Ecto neural progenitor cell (in vitro differentiated cells): ENCODE data around the gene SRGAP2B.
"Not testable (repeated sequence)": the region's sequence is repeated elsewhere in the genome, so short reads cannot be mapped to it uniquely, and the experiment has no call there.

Experiments used
- DNase-seq: peaks from one replicate; pipeline ENCODE4 v3.0.0-alpha.2; 2018; ENCODE audit warnings: low spot score

The SRGAP2B gene

GRCh38 chr1:145045571-145046273 lies 49.4 kb downstream of the SRGAP2B start:
- not testable (repeated sequence) for DNase-seq

- DNase-seq: not testable (repeated sequence)
These were observed 53.6 kb downstream of the SRGAP2B start for GRCh38 chr1:145041519-145041918.

- not testable (repeated sequence) for DNase-seq
These were observed 59.1 kb downstream of the SRGAP2B start for GRCh38 chr1:145036019-145036418.

GRCh38 chr1:145033523-145033922 lies 61.6 kb downstream of the SRGAP2B start:
- not testable (repeated sequence) for DNase-seq

- DNase-seq: not testable (repeated sequence)
These were observed 67.9 kb downstream of the SRGAP2B start for GRCh38 chr1:145027251-145027650.

DNA sequence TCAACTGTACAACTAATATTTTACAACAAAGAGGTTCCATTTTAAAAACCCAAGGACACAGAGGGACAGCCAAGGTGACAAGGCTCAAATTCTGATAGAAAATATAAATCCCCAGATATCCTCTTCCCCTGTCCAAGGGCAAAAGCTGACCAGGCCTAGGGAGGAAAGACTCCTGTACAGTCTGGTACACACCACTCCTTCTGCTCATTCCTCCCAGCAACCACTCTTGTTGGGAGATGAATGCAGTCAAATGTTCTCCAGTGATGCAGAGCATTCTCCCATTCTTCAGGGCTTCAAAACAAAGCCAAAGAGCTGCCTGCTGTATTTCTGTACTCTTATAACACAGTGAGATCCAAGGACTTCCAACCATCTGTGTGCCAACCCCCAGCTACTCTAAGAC lies 69.8 kb downstream of the SRGAP2B start:
- not testable (repeated sequence) for DNase-seq

DNA sequence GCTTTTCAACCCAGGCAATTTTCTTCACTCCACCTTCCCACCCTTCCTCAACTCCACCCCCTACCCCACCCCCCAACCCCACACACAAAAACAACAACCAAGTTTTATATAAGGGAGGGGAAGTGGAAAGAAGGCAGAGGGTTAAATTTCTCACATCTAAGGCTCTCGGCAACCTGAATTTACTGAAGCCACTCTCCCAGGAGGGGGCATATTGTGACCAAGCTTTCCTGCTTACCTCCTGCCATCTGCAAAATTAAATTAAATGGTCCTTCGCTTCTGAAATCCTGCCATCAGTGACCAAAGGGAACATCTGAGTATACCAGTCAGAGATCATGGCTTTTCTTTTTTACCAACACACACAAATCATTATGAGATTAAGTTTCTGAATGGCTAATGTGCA lies 72.9 kb downstream of the SRGAP2B start:
- not testable (repeated sequence) for DNase-seq

DNA sequence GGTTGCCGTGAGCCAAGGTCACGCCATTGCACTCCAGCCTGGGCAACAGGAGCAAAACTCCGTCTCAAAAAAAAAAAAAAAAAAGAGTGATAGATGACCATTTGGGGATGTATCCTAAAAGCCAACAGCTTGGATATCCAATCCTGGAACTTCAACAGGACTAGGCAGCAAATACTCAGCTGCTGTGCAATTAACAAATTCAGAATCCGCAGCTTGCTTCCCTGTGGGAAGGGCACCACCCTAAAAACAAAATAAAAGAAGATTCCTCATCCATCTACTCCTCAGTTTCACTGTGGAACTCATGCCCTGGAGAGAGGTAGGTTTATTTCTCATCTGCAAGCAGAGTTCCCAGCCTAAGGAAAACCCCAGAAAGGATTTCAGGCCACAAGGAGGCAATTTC lies 73.4 kb downstream of the SRGAP2B start:
- not testable (repeated sequence) for DNase-seq

- not testable (repeated sequence) for DNase-seq
These were observed 75.4 kb downstream of the SRGAP2B start for GRCh38 chr1:145019709-145020108.

GRCh38 chr1:145017725-145018124 lies 77.4 kb downstream of the SRGAP2B start:
- not testable (repeated sequence) for DNase-seq

- not testable (repeated sequence) for DNase-seq
These were observed 78.7 kb downstream of the SRGAP2B start for GRCh38 chr1:145016492-145016862.

DNA sequence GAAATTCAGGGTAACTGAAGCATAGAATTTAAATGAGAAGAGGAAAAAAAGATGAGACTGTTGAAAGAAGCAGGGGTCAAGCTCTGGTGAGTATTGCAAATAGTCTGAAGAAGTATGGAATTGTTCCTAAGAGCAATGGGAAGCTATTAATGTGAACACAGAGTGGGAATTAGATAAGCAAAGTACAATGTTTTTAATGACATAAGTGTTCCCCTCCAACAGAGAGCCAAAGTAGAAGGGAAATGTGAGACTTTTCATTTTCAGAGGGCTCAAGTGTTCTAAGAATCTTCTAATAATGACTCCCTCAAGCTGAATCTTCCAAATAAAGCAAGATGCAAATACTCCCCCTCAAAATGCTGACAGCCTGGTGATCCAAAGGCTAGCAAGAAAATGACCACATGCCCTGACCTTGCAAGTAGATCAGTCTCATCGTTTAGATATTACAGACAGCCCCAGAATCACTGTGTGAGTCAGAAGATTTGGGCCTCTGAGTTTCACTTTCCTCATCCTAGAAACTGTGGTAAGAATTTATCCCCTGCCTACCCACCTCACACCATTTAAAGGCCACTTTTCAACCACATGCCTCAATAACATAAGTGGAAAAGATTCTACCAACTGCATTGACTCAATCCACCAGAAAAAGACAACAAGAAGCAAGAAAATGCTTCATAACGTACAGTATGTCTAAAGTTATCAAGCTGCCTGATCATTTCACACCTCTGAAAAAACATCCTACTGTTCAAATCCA lies 79.2 kb downstream of the SRGAP2B start:
- DNase-seq: not testable (repeated sequence)

DNA sequence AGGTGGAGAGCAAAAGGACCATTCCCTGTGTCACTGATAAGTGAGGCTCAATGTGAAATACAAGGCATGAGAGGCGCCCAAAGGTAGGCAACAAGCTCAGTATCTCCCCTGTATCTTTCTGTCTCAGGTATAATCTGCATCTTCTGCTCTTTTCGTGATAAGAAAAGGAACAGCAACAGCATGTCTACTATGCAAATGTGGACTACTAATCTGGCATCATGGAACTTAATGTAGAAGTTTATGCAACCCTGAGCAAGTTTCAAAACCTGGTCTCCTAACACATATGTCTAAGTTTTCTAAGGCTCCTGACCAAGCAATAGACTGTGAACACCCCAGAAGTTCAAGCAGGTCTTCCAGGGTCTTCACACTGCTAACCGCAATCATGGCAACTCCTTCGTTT lies 81.8 kb downstream of the SRGAP2B start:
- DNase-seq: not testable (repeated sequence)

DNA sequence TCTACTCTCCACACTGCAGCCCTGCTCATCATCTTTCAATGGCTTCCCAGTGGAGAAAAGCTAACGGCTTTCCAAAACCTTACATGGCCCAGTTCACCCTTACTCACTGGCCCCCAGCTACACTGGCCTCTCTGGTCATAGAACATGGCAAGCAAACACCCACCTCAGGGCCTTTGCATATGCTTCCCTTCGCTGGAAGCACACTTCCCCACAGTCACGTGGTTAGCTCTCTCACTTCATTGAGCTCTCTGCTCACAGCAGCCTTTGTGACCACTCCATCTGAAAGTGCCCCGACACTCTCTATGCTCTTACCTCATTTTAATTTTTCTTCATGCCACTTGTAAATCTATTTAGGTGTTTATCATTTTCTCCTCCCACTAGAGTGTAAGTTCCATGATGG lies 83.3 kb downstream of the SRGAP2B start:
- DNase-seq: not testable (repeated sequence)

DNA sequence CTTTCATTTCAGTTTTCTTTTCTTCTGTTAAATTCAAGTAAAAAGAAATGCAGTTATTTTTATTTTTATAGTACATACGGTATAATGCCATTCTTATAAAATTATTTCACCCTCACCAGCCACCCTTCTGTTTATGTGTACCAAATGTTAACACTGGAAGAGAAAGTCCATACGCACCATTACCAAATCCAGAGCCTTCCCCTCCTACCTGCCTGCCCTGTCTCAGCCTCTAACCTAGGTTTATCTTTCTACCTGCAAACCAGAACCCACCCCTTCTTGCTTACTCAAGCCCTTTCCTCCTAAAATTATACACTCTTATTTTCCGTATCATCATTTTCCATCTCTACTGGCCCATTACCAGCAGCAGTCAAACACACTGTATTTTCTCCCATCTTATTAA lies 84.5 kb downstream of the SRGAP2B start:
- not testable (repeated sequence) for DNase-seq

- DNase-seq: not testable (repeated sequence)
These were observed 85.2 kb downstream of the SRGAP2B start for GRCh38 chr1:145009928-145010327.

DNA sequence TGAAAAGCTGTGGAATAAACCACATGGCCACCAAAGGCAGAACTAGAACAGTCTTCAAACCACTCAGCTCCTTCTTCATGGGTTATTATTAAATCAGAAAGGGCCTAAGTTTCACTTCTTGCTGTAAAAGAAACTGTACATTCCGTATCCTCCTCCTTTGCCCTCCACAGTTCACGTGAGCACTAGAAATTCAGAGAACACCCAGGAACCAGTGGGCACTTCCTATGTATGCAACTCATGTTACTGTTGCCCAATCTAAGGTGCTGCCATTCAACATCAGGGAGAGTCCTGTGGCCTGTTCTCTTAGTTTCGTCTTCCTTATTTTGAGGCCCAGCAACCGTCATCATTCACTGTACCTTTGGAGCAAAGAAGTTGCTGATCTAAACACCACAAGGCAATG lies 86.7 kb downstream of the SRGAP2B start:
- not testable (repeated sequence) for DNase-seq

GRCh38 chr1:145005142-145005541 lies 90.0 kb downstream of the SRGAP2B start:
- DNase-seq: not testable (repeated sequence)

DNA sequence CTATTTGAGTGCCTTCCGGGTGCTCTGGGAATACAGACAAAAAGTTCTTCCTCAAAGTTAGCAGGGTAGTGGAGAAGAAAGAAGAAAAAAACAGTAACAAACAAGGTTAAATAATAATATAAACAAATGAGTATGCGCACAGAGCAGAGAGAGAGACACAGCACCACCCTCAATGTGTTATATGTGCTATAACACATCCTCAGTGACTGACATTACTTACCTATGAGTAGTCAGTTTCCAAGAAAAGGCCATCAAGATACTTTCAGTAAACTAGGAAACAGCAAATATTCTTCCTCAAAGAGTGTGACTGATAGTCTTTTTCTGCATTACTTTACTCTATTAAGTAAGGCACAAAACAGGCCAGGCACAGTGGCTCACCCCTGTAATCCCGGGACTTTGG lies 93.7 kb downstream of the SRGAP2B start:
- DNase-seq: not testable (repeated sequence)

DNA sequence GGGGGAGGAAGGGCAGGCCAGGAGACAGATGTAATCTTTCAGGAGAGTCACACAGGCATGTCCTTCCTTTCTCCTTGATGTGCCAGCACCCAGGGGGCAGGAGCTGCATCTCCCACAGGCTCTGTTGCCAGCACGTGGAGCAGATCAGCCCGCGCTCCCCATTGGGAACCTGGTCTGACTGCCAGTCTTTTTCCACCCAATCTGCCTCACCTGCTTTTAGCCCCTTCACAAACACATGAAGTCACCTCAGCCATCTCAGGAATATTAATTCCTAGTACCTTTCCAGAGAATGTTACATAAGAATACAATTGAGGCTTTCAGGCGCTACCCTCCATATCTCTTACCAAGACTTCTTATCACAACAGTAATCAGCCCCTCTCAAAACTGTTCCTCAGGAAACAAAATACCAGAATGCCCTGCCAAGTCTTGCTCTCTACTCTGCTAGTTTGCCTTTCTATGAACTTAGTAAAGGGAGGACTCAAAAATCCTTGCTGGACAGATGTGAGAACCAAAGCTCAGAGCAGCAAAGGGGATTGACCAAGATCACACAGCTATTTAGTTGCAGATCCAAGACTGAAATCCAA lies 94.3 kb downstream of the SRGAP2B start:
- not testable (repeated sequence) for DNase-seq

- DNase-seq: not testable (repeated sequence)
These were observed 94.9 kb downstream of the SRGAP2B start for GRCh38 chr1:145000074-145000742.

DNA sequence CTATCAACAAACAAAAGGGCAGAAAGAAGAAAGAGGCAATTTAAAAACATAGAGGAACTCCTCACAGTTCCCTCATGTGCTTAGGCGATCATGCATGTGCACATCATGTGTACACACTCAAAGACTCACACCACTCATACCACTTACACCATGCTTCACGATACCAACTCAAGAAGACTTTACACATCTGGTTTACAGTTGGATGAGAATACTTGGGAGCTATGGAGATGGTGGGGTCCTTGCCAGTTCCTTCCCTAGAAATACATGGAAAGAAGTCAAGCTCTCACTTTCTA lies 96.2 kb downstream of the SRGAP2B start:
- DNase-seq: not testable (repeated sequence)
